ENCODE measurements around the gene RNF169.

The RNF169 gene

GRCh38 chr11:74775762-74776161 is 27.1 kb downstream of the RNF169 start:
- no peak overlapping the region for H3K27ac ChIP-seq (ENCODE audit: low read length)
- peaks cover 0 to 25% of the 10 kb centered on the region in 2 donors for H3K4me1 ChIP-seq (ENCODE audit: control insufficient read depth in 1 of 2, insufficient read depth in 2 of 2, low read length in 2 of 2)
- no peak overlapping the region for H3K4me3 ChIP-seq (ENCODE audit: low read depth in 1 of 2, low read length in 2 of 2)
- no peaks in the 10 kb centered on the region for H3K27me3 ChIP-seq (ENCODE audit: low read depth, low read length)
- H3K36me3 ChIP-seq (ENCODE audit: control insufficient read depth in 1 of 2, insufficient read depth in 2 of 2, low read length in 2 of 2) = no peaks in the 10 kb centered on the region
- H3K9me3 ChIP-seq (ENCODE audit: control insufficient read depth in 1 of 2, low read length in 2 of 2) = no peaks in the 10 kb centered on the region

DNA sequence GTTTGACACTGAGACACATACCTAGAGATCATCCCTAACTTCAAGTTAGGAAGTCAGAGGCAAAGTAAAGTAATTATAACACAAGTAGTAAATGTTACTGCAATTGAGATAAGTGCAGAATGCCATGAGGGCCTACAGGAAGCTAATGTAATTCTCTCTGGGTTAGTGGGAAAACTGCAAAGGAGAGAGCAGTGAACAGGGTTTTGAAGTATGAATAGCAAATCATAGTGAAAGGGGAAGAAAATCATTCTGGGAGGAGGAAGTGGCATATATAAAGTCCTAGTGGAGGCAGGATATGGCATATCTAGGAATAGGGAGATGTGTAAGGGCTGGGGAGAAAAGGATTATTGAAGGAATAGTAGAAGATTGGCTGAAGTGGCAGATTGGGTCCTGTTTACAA is 27.9 kb downstream of the RNF169 start:
- peaks cover 0 to 25% of the 10 kb centered on the region in 2 donors for H3K4me1 ChIP-seq (ENCODE audit: control insufficient read depth in 1 of 2, insufficient read depth in 2 of 2, low read length in 2 of 2)
- no peaks in the 10 kb centered on the region for H3K36me3 ChIP-seq (ENCODE audit: control insufficient read depth in 1 of 2, insufficient read depth in 2 of 2, low read length in 2 of 2)
- H3K9me3 ChIP-seq (ENCODE audit: control insufficient read depth in 1 of 2, low read length in 2 of 2) = no peaks in the 10 kb centered on the region
- H3K27me3 ChIP-seq (ENCODE audit: low read depth, low read length) = no peaks in the 10 kb centered on the region
- no peak overlapping the region for H3K4me3 ChIP-seq (ENCODE audit: low read depth in 1 of 2, low read length in 2 of 2)
- H3K27ac ChIP-seq (ENCODE audit: low read length) = no peak overlapping the region

GRCh38 chr11:74777038-74777437 is 28.4 kb downstream of the RNF169 start:
- no peak overlapping the region for H3K4me3 ChIP-seq (ENCODE audit: low read depth in 1 of 2, low read length in 2 of 2)
- H3K9me3 ChIP-seq (ENCODE audit: control insufficient read depth in 1 of 2, low read length in 2 of 2) = no peaks in the 10 kb centered on the region
- no peak overlapping the region for H3K27ac ChIP-seq (ENCODE audit: low read length)
- no peaks in the 10 kb centered on the region for H3K27me3 ChIP-seq (ENCODE audit: low read depth, low read length)
- peaks cover 0 to 25% of the 10 kb centered on the region in 2 donors for H3K4me1 ChIP-seq (ENCODE audit: control insufficient read depth in 1 of 2, insufficient read depth in 2 of 2, low read length in 2 of 2)
- no peaks in the 10 kb centered on the region for H3K36me3 ChIP-seq (ENCODE audit: control insufficient read depth in 1 of 2, insufficient read depth in 2 of 2, low read length in 2 of 2)

- no peaks in the 10 kb centered on the region for H3K27me3 ChIP-seq (ENCODE audit: low read depth, low read length)
- H3K4me1 ChIP-seq (ENCODE audit: control insufficient read depth in 1 of 2, insufficient read depth in 2 of 2, low read length in 2 of 2) = peaks cover under 1 to 27% of the 10 kb centered on the region in 2 donors
- H3K27ac ChIP-seq (ENCODE audit: low read length) = no peak overlapping the region
- no peaks in the 10 kb centered on the region for H3K9me3 ChIP-seq (ENCODE audit: control insufficient read depth in 1 of 2, low read length in 2 of 2)
- no peaks in the 10 kb centered on the region for H3K36me3 ChIP-seq (ENCODE audit: control insufficient read depth in 1 of 2, insufficient read depth in 2 of 2, low read length in 2 of 2)
- H3K4me3 ChIP-seq (ENCODE audit: low read depth in 1 of 2, low read length in 2 of 2) = no peak overlapping the region
These were observed 29.2 kb downstream of the RNF169 start for GRCh38 chr11:74777877-74778276.

GRCh38 chr11:74778581-74778980 is 29.9 kb downstream of the RNF169 start:
- no peak overlapping the region for H3K4me3 ChIP-seq (ENCODE audit: low read depth in 1 of 2, low read length in 2 of 2)
- H3K27ac ChIP-seq (ENCODE audit: low read length) = no peak overlapping the region
- no peaks in the 10 kb centered on the region for H3K36me3 ChIP-seq (ENCODE audit: control insufficient read depth in 1 of 2, insufficient read depth in 2 of 2, low read length in 2 of 2)
- H3K27me3 ChIP-seq (ENCODE audit: low read depth, low read length) = no peaks in the 10 kb centered on the region
- peaks cover 7 to 30% of the 10 kb centered on the region in 2 donors for H3K4me1 ChIP-seq (ENCODE audit: control insufficient read depth in 1 of 2, insufficient read depth in 2 of 2, low read length in 2 of 2)
- no peaks in the 10 kb centered on the region for H3K9me3 ChIP-seq (ENCODE audit: control insufficient read depth in 1 of 2, low read length in 2 of 2)

DNA sequence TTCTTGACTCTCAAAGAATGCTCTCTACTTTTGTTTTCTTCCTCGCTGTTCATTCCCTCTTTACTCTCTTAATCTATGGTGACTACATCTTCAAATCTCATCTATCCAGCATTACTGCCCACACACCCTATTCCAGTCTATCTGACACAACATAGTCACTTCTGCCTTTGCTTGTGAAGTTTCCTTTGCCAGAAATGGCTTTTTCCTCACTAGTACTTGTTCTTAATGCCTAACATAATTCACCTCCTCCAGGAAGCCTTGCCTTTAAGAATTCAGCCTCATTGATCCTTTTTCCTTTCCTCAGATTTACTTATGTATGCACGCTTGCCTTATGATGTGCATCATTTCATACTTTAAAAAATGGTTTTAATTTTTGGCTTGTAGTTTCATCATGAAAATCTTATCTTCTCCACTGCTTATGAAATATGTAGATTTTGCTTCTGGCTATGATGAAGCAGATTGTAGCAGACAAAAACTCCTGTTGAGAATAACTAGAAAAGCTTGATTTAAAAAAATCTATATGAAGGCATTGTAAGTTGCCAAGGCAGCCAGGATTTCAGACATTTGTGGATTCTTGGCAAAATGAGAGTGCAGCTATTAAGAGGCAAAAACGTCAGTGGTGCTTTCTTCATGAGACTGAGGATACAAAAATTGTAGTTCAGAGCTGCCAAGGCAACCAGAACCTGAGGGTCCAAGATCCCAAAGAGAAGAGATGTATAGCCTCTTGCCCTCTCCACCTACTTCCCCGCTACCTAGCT is 31.8 kb downstream of the RNF169 start:
- no peaks in the 10 kb centered on the region for H3K27me3 ChIP-seq (ENCODE audit: low read depth, low read length)
- no peaks in the 10 kb centered on the region for H3K36me3 ChIP-seq (ENCODE audit: control insufficient read depth in 1 of 2, insufficient read depth in 2 of 2, low read length in 2 of 2)
- no peak overlapping the region for H3K27ac ChIP-seq (ENCODE audit: low read length)
- H3K9me3 ChIP-seq (ENCODE audit: control insufficient read depth in 1 of 2, low read length in 2 of 2) = no peaks in the 10 kb centered on the region
- H3K4me1 ChIP-seq (ENCODE audit: control insufficient read depth in 1 of 2, insufficient read depth in 2 of 2, low read length in 2 of 2) = peaks cover 11 to 26% of the 10 kb centered on the region in 2 donors
- no peak overlapping the region for H3K4me3 ChIP-seq (ENCODE audit: low read depth in 1 of 2, low read length in 2 of 2)

DNA sequence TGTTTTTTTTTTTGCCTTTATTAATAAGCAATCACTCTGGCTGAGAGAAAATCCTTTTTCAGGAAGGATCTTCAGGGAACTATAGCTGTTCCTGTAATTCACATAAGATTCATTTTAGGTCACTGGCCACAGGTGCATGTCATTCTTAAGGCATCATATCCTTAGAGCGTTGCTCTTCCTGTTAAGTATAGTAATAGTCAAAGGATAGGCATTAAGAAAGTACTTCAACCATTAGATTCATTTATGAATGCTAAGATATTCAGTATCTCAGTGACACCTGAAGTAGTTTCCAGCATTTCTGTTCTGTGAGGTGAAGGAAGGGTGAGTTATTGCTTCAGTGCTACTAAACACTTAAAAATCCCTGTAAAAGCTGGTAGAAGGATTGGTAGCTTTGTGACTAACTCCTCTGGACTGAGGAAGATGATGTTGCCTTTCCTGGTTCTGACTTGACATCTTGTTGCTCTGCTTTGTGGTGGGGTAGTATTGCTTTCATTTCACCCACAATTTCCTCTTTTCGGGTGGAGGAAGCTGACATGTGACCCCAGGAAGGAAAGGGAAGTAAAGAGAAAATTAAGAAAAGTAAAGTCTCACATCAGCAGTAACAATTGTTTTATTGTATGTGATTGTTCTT is 34.7 kb downstream of the RNF169 start:
- no peaks in the 10 kb centered on the region for H3K9me3 ChIP-seq (ENCODE audit: control insufficient read depth in 1 of 2, low read length in 2 of 2)
- H3K27ac ChIP-seq (ENCODE audit: low read length) = no peak overlapping the region
- H3K4me1 ChIP-seq (ENCODE audit: control insufficient read depth in 1 of 2, insufficient read depth in 2 of 2, low read length in 2 of 2) = peaks cover 7 to 11% of the 10 kb centered on the region in 2 donors
- no peaks in the 10 kb centered on the region for H3K27me3 ChIP-seq (ENCODE audit: low read depth, low read length)
- no peak overlapping the region for H3K4me3 ChIP-seq (ENCODE audit: low read depth in 1 of 2, low read length in 2 of 2)
- no peaks in the 10 kb centered on the region for H3K36me3 ChIP-seq (ENCODE audit: control insufficient read depth in 1 of 2, insufficient read depth in 2 of 2, low read length in 2 of 2)

DNA sequence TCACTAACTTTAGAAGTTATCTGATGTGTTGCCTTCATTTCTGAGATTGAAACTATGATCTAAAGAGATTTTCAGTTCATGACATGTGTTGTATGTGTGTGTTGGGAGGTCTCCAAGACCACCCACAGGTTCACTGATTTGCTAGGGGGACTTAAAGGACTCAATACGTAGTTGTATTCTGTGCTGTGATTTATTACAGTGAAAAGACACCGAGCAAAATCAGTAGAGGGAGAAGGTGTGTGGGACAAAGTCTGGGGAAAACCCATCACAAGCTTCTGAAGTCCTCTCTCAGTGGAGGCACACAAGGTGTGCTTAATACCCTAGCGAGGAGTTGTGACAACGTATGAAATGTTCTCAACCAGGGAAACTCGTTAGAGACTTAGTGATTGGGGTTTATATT is 35.6 kb downstream of the RNF169 start:
- Histone ChIP-seq H3K9me3 (ENCODE audit: control insufficient read depth in 1 of 2, low read length in 2 of 2) (no peaks in the 10 kb centered on the region), H3K27me3 (ENCODE audit: low read depth, low read length) (no peaks in the 10 kb centered on the region), H3K36me3 (ENCODE audit: control insufficient read depth in 1 of 2, insufficient read depth in 2 of 2, low read length in 2 of 2) (no peaks in the 10 kb centered on the region), H3K4me3 (ENCODE audit: low read depth in 1 of 2, low read length in 2 of 2) (no peak overlapping the region), H3K27ac (ENCODE audit: low read length) (no peak overlapping the region), H3K4me1 (ENCODE audit: control insufficient read depth in 1 of 2, insufficient read depth in 2 of 2, low read length in 2 of 2) (peaks cover 6 to 11% of the 10 kb centered on the region in 2 donors)

DNA sequence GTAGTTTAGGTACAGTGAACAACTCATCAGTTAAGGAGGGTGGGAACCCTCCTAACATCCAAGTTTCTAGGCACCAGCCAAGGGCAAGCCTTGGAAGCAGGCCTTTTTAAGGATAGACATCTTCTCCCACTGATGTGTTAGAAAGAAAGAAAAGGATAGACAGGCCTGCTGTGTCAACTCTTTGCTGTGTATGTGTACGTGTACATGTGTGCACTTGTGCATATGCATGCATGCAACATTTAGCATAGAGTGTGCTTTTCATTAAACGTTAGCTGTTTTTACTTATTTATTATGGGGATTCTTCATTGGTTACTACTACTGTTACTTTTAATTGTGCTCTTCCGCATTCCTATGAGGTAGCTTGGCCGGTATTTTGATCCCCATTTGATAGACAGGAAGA is 36.1 kb downstream of the RNF169 start:
- Histone ChIP-seq H3K36me3 (ENCODE audit: control insufficient read depth in 1 of 2, insufficient read depth in 2 of 2, low read length in 2 of 2) (peaks cover under 1 to 4% of the 10 kb centered on the region in 2 donors), H3K9me3 (ENCODE audit: control insufficient read depth in 1 of 2, low read length in 2 of 2) (no peaks in the 10 kb centered on the region), H3K4me1 (ENCODE audit: control insufficient read depth in 1 of 2, insufficient read depth in 2 of 2, low read length in 2 of 2) (peaks cover 6 to 11% of the 10 kb centered on the region in 2 donors), H3K27me3 (ENCODE audit: low read depth, low read length) (no peaks in the 10 kb centered on the region), H3K27ac (ENCODE audit: low read length) (no peak overlapping the region), H3K4me3 (ENCODE audit: low read depth in 1 of 2, low read length in 2 of 2) (no peak overlapping the region)

DNA sequence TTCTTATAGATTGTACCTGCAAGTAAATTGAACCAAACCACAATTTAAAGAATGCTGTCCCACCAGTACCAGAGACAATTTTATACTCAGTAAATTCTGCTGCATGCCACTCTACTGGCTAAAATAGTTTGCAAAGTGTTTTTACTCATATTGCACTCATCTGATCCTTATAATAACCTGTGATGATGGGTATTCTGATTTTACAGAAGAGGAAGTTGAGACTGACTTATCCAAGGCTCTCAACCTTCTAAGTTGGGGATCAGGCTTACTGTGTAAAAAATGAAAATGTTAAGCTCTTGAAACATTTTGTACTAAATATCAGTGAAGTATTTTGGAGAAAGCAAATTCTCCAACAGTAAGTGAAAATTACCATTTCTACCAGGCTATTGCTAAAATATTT is 37.9 kb downstream of the RNF169 start:
- no peak overlapping the region for H3K27ac ChIP-seq (ENCODE audit: low read length)
- H3K36me3 ChIP-seq (ENCODE audit: control insufficient read depth in 1 of 2, insufficient read depth in 2 of 2, low read length in 2 of 2) = peaks cover 16 to 22% of the 10 kb centered on the region in 2 donors
- no peaks in the 10 kb centered on the region for H3K9me3 ChIP-seq (ENCODE audit: control insufficient read depth in 1 of 2, low read length in 2 of 2)
- H3K4me1 ChIP-seq (ENCODE audit: control insufficient read depth in 1 of 2, insufficient read depth in 2 of 2, low read length in 2 of 2) = peaks cover 6 to 11% of the 10 kb centered on the region in 2 donors
- H3K27me3 ChIP-seq (ENCODE audit: low read depth, low read length) = no peaks in the 10 kb centered on the region
- no peak overlapping the region for H3K4me3 ChIP-seq (ENCODE audit: low read depth in 1 of 2, low read length in 2 of 2)

GRCh38 chr11:74791333-74792100 is 42.9 kb downstream of the RNF169 start:
- Histone ChIP-seq H3K4me3 (ENCODE audit: low read depth in 1 of 2, low read length in 2 of 2) (no peak overlapping the region), H3K4me1 (ENCODE audit: control insufficient read depth in 1 of 2, insufficient read depth in 2 of 2, low read length in 2 of 2) (no peaks in the 10 kb centered on the region), H3K27ac (ENCODE audit: low read length) (no peak overlapping the region), H3K9me3 (ENCODE audit: control insufficient read depth in 1 of 2, low read length in 2 of 2) (no peaks in the 10 kb centered on the region), H3K27me3 (ENCODE audit: low read depth, low read length) (no peaks in the 10 kb centered on the region), H3K36me3 (ENCODE audit: control insufficient read depth in 1 of 2, insufficient read depth in 2 of 2, low read length in 2 of 2) (peaks cover 29 to 45% of the 10 kb centered on the region in 2 donors)

All from muscle layer of duodenum (tissue), 2 donors.